SK-N-SH (cell line): Measurements from ENCODE around the gene DNAJB6. TPM values are rescaled to one million over a fixed set of nuclear protein-coding genes. Genes with fewer than 3 reads are reported as not detected.

Experiments used
- CTCF ChIA-PET: fragments of 300-600, 350-600 bp; formaldehyde crosslinking; extraction: SDS; loops from one replicate; lab custom pipeline; 2021; lab: Yijun Ruan, JAX
- POLR2A ChIA-PET: fragments of 350-600 bp; sonication (Branson Sonifier 250); formaldehyde crosslinking; extraction: SDS; loops from one replicate; lab custom pipeline; 2020; ENCODE audit warnings: antibody characterized with exemption, inconsistent platforms; lab: Yijun Ruan, JAX
- DNase-seq: peaks from one replicate; pipeline ENCODE4 v3.0.0; 2012
- H2AFZ ChIP-seq: fragments of 200-600 bp; sonication (generic); 2 replicates; pipeline ENCODE4 v1.8.1; 2016; ENCODE audit warnings: antibody characterized with exemption, mild to moderate bottlenecking, low read depth
- H3F3A ChIP-seq: fragments of 200-600 bp; sonication (generic); replicated peaks from 2 replicates; pipeline ENCODE3; 2016; ENCODE audit warnings: antibody characterized with exemption, mild to moderate bottlenecking; ENCODE audit not compliant: insufficient read depth
- H3K27ac ChIP-seq, 2 experiments: fragments of 200-500 bp in 1 of 2; fragments of 200-600 bp in 1 of 2; sonication (Bioruptor generic) in 1 of 2; sonication (generic), shearing (Covaris generic) in 1 of 2; 2 replicates each; pipeline versions ENCODE4 v1.5.1 to v1.6.1; 2014 to 2016; ENCODE audit warnings: low read depth in 2 of 2, inconsistent platforms in 1 of 2, low read length in 1 of 2, mild to moderate bottlenecking in 1 of 2, mixed read lengths in 1 of 2
- H3K27me3 ChIP-seq: fragments of 200-600 bp; sonication (generic), shearing (Covaris generic); 2 replicates; pipeline ENCODE4 v1.6.1; 2016; ENCODE audit warnings: mixed run types; ENCODE audit not compliant: insufficient read depth
- H3K36me3 ChIP-seq, 2 experiments: fragments of 200-500 bp in 1 of 2; fragments of 200-600 bp in 1 of 2; sonication (Bioruptor generic) in 1 of 2; sonication (generic) in 1 of 2; replicated peaks in 1 of 2; 2 replicates each; pipeline versions ENCODE3 to v1.5.1; 2014 to 2016; ENCODE audit warnings: low read length in 1 of 2, mild to moderate bottlenecking in 1 of 2; ENCODE audit not compliant: insufficient read depth in 2 of 2, control insufficient read depth in 1 of 2
- H3K4me1 ChIP-seq, 2 experiments: fragments of 200-500 bp in 1 of 2; fragments of 200-600 bp in 1 of 2; sonication (Bioruptor generic) in 1 of 2; sonication (generic), shearing (Covaris generic) in 1 of 2; 2 replicates each; pipeline versions ENCODE4 v1.5.1 to v1.6.1; 2014 to 2016; ENCODE audit warnings: low read depth in 1 of 2, low read length in 1 of 2, mixed run types in 1 of 2; ENCODE audit not compliant: insufficient read depth in 2 of 2, control insufficient read depth in 1 of 2
- H3K4me2 ChIP-seq: fragments of 200-600 bp; sonication (generic), shearing (Covaris generic); 2 replicates; pipeline ENCODE4 v1.6.1; 2017; ENCODE audit warnings: mixed run types
- H3K4me3 ChIP-seq, 2 experiments: fragments of 200-500 bp in 1 of 2; fragments of 200-600 bp in 1 of 2; sonication (Bioruptor generic) in 1 of 2; sonication (generic), shearing (Covaris generic) in 1 of 2; 2 replicates each; pipeline versions ENCODE4 v1.5.1 to v1.8.1; 2014 to 2016; ENCODE audit warnings: low read depth in 2 of 2, inconsistent platforms in 1 of 2, low read length in 1 of 2, mild to moderate bottlenecking in 1 of 2, mixed read lengths in 1 of 2, moderate library complexity in 1 of 2
- H3K79me2 ChIP-seq: fragments of 200-600 bp; sonication (generic); 2 replicates; pipeline ENCODE4 v1.8.1; 2017; ENCODE audit warnings: mild to moderate bottlenecking; ENCODE audit not compliant: insufficient read depth
- H3K9ac ChIP-seq: fragments of 200-600 bp; sonication (generic); 2 replicates; pipeline ENCODE4 v1.6.1; 2017; ENCODE audit warnings: mixed run types
- H3K9me2 ChIP-seq: fragments of 200-600 bp; sonication (generic); 2 replicates; pipeline ENCODE4 v1.6.1; 2017; ENCODE audit warnings: mixed run types
- H3K9me3 ChIP-seq: fragments of 200-600 bp; sonication (generic); 2 replicates; pipeline ENCODE4 v1.6.1; 2017; ENCODE audit warnings: mixed run types, mild to moderate bottlenecking, moderate library complexity
- H4K20me1 ChIP-seq: fragments of 200-600 bp; sonication (generic); 2 replicates; pipeline ENCODE4 v1.6.1; 2017; ENCODE audit warnings: mild to moderate bottlenecking, mixed run types; ENCODE audit not compliant: insufficient read depth
- FOXJ3 ChIP-seq: sonication (generic); formaldehyde crosslinking; IDR thresholded peaks from 2 replicates; pipeline ENCODE4 v1.5.1; 2020; ENCODE audit warnings: mild to moderate bottlenecking, missing genetic modification reagents
- GABPA ChIP-seq: IDR thresholded peaks from 2 replicates; pipeline ENCODE4 v1.4.0; 2012; ENCODE audit warnings: low read depth, mild to moderate bottlenecking
- GATA2 ChIP-seq: sonication (generic); formaldehyde crosslinking; IDR thresholded peaks from 2 replicates; pipeline ENCODE4 v1.5.0; 2020; ENCODE audit warnings: mild to moderate bottlenecking, missing genetic modification reagents
- NRF1 ChIP-seq: IDR thresholded peaks from 2 replicates; pipeline ENCODE4 v1.6.1; 2012; ENCODE audit warnings: low read depth, mild to moderate bottlenecking, low read length
- POLR2AphosphoS5 ChIP-seq: IDR thresholded peaks from 2 replicates; pipeline ENCODE4 v1.6.1; 2012; ENCODE audit warnings: low read depth, low read length
- RFX5 ChIP-seq: IDR thresholded peaks from 2 replicates; pipeline ENCODE4 v1.6.1; 2012; ENCODE audit warnings: mild to moderate bottlenecking, improper control_type of control experiment, low read length
- TCF12 ChIP-seq: IDR thresholded peaks from 2 replicates; pipeline ENCODE4 v1.4.0; 2012
- WGBS: methylation state at CpG from one replicate; pipeline ENCODE4 v1.1.6; 2017; ENCODE audit warnings: low lambda C conversion rate; 5-methylcytosine and 5-hydroxymethylcytosine counted together
- polyA plus RNA-seq, 3 experiments: library from polyadenylated mRNA; depleted of rRNA; stranded (reverse); fragments of >200 nt; gene quantifications; 2 replicates each; pipeline ENCODE4 v1.2.3, GENCODE V29; 2012
- TF ChIP-seq, protein P1 (sequence below): IDR thresholded peaks from 2 replicates; pipeline ENCODE4; 2012
- TF ChIP-seq, protein P2 (sequence below): IDR thresholded peaks from 2 replicates; pipeline ENCODE4 v1.4.0; 2012; ENCODE audit warnings: low read depth, borderline replicate concordance
- TF ChIP-seq, protein P3 (sequence below): fragments of 150-350 bp; IDR thresholded peaks from 2 replicates; pipeline ENCODE4 v1.6.1; 2016; ENCODE audit warnings: mild to moderate bottlenecking, low read depth, low read length

DNAJB6 gene
- polyA plus RNA-seq, 1 of the 3 experiments (the other 2 are of a cell fraction): 176 TPM

DNA sequence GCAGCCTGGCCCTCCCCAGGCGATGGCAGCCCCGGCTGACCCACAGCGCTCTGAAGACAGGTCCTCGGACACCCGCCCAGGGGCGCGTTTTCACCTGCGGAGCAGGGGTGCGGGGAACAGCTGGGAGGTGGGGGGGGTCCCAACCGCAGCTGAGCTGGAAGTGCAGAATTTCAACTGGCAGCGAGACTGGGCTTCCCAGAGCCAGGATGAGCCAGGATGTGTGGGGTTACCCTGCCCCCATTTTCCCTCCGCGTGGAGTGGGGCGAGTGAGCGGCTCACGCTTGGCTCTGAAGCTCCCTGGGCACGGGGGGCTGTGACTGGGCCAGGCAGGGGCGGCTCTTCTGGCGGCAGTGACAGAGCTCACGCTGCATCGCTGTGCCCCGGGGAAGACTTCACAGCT is 70.2 kb downstream of the DNAJB6 start:
- Histone ChIP-seq H3K4me2 (no peak overlapping the region), H4K20me1 (peaks cover 42% of the 10 kb centered on the region), H3K9me2 (no peaks in the 10 kb centered on the region), H3K79me2 (peaks cover 15% of the 10 kb centered on the region; the same call in 1 of the 2 replicates), H2AFZ (no peak overlapping the region), H3K4me1 (peaks cover 0 to 29% of the 10 kb centered on the region in 2 experiments; a peak in 2 of 4 replicates), H3K9ac (no peak overlapping the region), H3K36me3 (peaks cover 16 to 54% of the 10 kb centered on the region in 2 experiments), H3K27ac (no peak overlapping the region; a peak in 1 of 4 replicates), H3F3A (peaks cover 23% of the 10 kb centered on the region), H3K4me3 (no peak overlapping the region), H3K9me3 (no peaks in the 10 kb centered on the region), H3K27me3 (no peaks in the 10 kb centered on the region)
- DNase-seq: peak; percentile 49
- 94% methylated on average over 20 of the region's 22 CpGs for WGBS
- TF ChIP-seq NRF1 (no peak), RFX5 (no peak), TCF12 (no peak), GABPA (no peak), POLR2AphosphoS5 (no peak)
- TF ChIP-seq, protein P1, sequence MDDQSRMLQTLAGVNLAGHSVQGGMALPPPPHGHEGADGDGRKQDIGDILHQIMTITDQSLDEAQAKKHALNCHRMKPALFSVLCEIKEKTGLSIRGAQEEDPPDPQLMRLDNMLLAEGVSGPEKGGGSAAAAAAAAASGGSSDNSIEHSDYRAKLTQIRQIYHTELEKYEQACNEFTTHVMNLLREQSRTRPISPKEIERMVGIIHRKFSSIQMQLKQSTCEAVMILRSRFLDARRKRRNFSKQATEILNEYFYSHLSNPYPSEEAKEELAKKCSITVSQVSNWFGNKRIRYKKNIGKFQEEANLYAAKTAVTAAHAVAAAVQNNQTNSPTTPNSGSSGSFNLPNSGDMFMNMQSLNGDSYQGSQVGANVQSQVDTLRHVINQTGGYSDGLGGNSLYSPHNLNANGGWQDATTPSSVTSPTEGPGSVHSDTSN: no peak
- TF ChIP-seq, protein P2, sequence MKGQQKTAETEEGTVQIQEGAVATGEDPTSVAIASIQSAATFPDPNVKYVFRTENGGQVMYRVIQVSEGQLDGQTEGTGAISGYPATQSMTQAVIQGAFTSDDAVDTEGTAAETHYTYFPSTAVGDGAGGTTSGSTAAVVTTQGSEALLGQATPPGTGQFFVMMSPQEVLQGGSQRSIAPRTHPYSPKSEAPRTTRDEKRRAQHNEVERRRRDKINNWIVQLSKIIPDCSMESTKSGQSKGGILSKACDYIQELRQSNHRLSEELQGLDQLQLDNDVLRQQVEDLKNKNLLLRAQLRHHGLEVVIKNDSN: no peak
- TF ChIP-seq, protein P3, sequence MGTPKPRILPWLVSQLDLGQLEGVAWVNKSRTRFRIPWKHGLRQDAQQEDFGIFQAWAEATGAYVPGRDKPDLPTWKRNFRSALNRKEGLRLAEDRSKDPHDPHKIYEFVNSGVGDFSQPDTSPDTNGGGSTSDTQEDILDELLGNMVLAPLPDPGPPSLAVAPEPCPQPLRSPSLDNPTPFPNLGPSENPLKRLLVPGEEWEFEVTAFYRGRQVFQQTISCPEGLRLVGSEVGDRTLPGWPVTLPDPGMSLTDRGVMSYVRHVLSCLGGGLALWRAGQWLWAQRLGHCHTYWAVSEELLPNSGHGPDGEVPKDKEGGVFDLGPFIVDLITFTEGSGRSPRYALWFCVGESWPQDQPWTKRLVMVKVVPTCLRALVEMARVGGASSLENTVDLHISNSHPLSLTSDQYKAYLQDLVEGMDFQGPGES: no peak
- ChIA-PET CTCF (interaction anchor here (0.7 to 5.9 kb wide), 12 partner anchors 12 to 134 kb away, joined by 3 to 56 read pairs (median 3); no protein-coding TSS in a partner anchor), POLR2A (no interaction called here)

DNA sequence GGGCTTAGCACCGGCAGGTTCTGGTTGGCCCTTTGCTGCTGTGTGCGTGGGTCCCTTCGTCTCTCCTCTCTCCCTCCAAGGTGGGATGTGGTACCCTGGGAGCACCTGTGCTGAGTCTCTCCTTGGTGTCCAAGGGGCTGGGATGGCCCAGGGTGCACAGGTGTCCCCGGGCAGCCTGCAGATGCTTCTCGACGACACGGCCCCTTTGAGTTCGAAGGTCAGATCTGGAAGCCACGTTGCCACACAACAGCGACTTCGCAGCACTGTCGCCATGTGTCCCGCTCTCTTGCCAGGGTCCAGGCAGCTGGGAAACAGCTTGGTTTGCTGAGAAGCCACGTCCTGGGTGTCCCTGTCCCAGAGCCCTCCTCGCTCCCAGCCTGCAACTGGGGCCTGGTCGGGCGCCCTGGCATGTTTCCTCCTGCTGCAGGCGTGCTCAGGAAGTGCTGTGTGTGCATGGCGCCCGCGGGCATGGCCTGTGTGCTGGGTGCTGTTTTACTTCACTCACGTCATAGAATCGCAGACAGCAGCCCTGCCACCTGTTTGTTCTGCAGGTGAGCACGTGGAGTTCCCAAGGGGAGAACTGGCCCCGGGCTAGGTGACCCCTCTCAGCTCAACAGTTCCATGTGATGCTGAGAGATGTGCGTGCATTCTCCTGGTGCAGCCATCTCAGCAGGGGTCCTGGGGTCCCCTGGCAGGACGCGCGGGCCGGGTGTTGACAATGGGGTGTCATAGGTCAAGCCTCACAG is 70.9 kb downstream of the DNAJB6 start:
- Histone ChIP-seq H3K4me2 (no peak overlapping the region), H3K27ac (peak overlapping the region in 1 of 2 experiments; percentile 8; a peak in 1 of 4 replicates), H3K9me3 (no peaks in the 10 kb centered on the region), H3K36me3 (peaks cover 16 to 53% of the 10 kb centered on the region in 2 experiments), H3K27me3 (no peaks in the 10 kb centered on the region), H3K79me2 (peaks cover 13% of the 10 kb centered on the region; the same call in 1 of the 2 replicates), H3K9me2 (no peaks in the 10 kb centered on the region), H3F3A (peaks cover 23% of the 10 kb centered on the region), H3K4me1 (peaks cover 0 to 29% of the 10 kb centered on the region in 2 experiments; a peak in 2 of 4 replicates), H3K9ac (no peak overlapping the region), H3K4me3 (no peak overlapping the region), H2AFZ (no peak overlapping the region), H4K20me1 (peaks cover 49% of the 10 kb centered on the region)
- TF ChIP-seq GATA2 (no peak), FOXJ3 (CRISPR knock-in tag) (0 out of 2 replicates have a peak, but pooled peaks have one; percentile 31)
- ChIA-PET POLR2A (no interaction called here), CTCF (interaction anchor here (1.0 to 5.9 kb wide), 4 partner anchors 12 to 69 kb away, joined by 3 to 56 read pairs (median 16); no protein-coding TSS in a partner anchor)
- peak; percentile 69 for DNase-seq
- 94% methylated on average over 23 of the region's 30 CpGs for WGBS
